ENCODE data around the gene RNF180. TPM values are rescaled to one million over a fixed set of nuclear protein-coding genes. Genes with fewer than 3 reads are reported as not detected.

The RNF180 gene
- total and polyA plus RNA-seq, 8 donors: 1.3 to 7.2 (median 5.7) TPM

DNA sequence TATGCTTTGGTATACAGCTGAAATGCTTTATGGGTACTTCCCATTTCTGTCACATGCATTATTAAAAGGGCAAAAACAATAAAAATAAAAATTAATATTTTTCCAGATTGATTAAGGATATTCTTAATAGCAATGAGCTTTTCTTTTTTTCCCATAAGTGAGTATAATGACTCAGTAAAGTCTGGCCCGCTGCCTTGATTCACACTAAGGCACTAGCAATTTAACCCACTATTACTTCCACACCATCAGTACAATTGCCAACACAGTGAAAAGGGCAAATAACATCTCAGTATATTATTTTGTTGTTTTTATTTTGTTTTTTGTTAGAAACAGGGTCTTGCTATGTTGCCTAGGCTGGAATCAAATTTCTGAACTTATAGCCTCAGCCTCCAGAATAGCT, 150.1 kb downstream of the RNF180 start:
- WGBS, 2 donors: 95 to 98% methylated on average over 1 of the region's 1 CpG
- DNase-seq (no peak), ATAC-seq (no peak), FAIRE-seq (no peak)
- no peak for TF ChIP-seq CTCF (IDR thresholded peaks at IDR 0.05)
- Histone ChIP-seq H3K9me3 (no peaks in the 10 kb centered on the region), H3K36me3 (no peaks in the 10 kb centered on the region), H3K27me3 (no peaks in the 10 kb centered on the region), H3K27ac (no peak overlapping the region), H3K4me1 (no peaks in the 10 kb centered on the region), H3K4me3 (no peak overlapping the region)
- intact Hi-C loops (cut with DNase I): no loop called here

DNA sequence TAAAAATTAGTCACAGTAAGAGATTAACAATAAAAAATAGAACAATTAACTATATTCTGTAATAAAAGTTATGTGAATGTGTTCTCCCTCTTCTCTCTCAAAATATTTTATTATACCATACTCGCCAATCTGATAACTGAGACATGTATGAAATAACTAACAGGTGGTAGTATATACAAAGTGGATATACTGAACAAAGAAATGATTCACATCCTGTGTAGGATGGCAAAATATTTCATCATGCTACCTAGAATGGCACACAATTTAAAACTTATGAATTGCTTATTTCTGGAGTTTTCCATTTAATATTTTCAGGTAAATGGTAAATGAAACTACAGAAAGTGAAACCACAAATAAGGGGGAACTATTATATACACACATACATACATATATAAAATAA, 152.5 kb downstream of the RNF180 start:
- intact Hi-C loops (cut with DNase I): no loop called here
- no peak overlapping the region for H3K4me3 ChIP-seq
- no peaks in the 10 kb centered on the region for H3K4me1 ChIP-seq
- ATAC-seq (no peak), DNase-seq (no peak), FAIRE-seq (peak; percentile 26)
- H3K9me3 ChIP-seq: no peaks in the 10 kb centered on the region
- no peak overlapping the region for H3K27ac ChIP-seq
- H3K27me3 ChIP-seq: no peaks in the 10 kb centered on the region
- WGBS, 2 donors: 88 to 97% methylated on average over 1 of the region's 1 CpG
- TF ChIP-seq CTCF (IDR thresholded peaks at IDR 0.05): no peak
- no peaks in the 10 kb centered on the region for H3K36me3 ChIP-seq

DNA sequence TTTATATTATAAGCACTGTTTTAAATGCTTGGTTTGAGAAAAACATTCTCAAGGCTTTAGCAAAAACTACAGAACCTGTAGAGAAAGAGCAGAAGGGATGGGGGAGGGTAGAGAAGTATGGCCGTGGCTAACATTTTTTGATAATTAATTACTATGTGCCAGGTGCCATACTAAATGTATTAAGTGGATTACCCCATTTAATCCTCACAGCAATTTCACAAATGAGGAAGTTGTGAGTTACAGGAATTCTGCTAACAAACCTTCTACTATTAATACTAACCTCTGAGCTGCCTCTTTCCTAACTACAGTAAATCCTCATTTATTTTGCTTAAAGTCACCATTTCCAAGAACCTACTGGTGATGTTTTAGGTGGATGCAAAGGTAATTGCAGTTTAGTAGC, 157.9 kb downstream of the RNF180 start:
- 71% methylated on average over 1 of the region's 1 CpG for WGBS, 2 donors
- FAIRE-seq: no peak
- no peak for DNase-seq
- Histone ChIP-seq H3K36me3 (no peaks in the 10 kb centered on the region), H3K4me3 (no peak overlapping the region), H3K4me1 (no peaks in the 10 kb centered on the region), H3K9me3 (no peaks in the 10 kb centered on the region), H3K27me3 (no peaks in the 10 kb centered on the region), H3K27ac (no peak overlapping the region)
- intact Hi-C loops (cut with DNase I): no loop called here
- ATAC-seq: no peak
- TF ChIP-seq CTCF (IDR thresholded peaks at IDR 0.05): no peak

- intact Hi-C loops (cut with DNase I): no loop called here
- no peak for TF ChIP-seq CTCF (IDR thresholded peaks at IDR 0.05)
- no peaks in the 10 kb centered on the region for H3K27me3 ChIP-seq
- H3K4me1 ChIP-seq: no peaks in the 10 kb centered on the region
- H3K4me3 ChIP-seq: no peak overlapping the region
- ATAC-seq (peak in 1 of 4 donors; percentile 37), FAIRE-seq (no peak), DNase-seq (peak in 2 of 6 donors; percentile 9 to 40)
- 85 to 92% methylated on average over 6 of the region's 6 CpGs for WGBS, 2 donors
- H3K27ac ChIP-seq: no peak overlapping the region
- H3K9me3 ChIP-seq: no peaks in the 10 kb centered on the region
- H3K36me3 ChIP-seq: peaks cover 0 to 3% (median 0%) of the 10 kb centered on the region in 3 donors
Measured at GRCh38 chr5:64330728-64331231, 165.1 kb downstream of the RNF180 start.

GRCh38 chr5:64331597-64332277, 166.1 kb downstream of the RNF180 start:
- H3K9me3 ChIP-seq: no peaks in the 10 kb centered on the region
- peaks cover 0 to 3% (median 0%) of the 10 kb centered on the region in 3 donors for H3K36me3 ChIP-seq
- H3K4me1 ChIP-seq: no peaks in the 10 kb centered on the region
- H3K27ac ChIP-seq: no peak overlapping the region
- intact Hi-C loops (cut with DNase I): no loop called here
- H3K27me3 ChIP-seq: no peaks in the 10 kb centered on the region
- no peak overlapping the region for H3K4me3 ChIP-seq
- ATAC-seq (peak; percentile 22 to 95 (median 82)), FAIRE-seq (no peak), DNase-seq (peak in 5 of 6 donors; percentile 43 to 76 (median 64))
- WGBS, 2 donors: 64 to 70% methylated on average over 9 of the region's 9 CpGs
- no peak for TF ChIP-seq CTCF (IDR thresholded peaks at IDR 0.05)

Data from pancreas (tissue), 10 donors.